ENCODE results near the gene FAM170A.

FAM170A gene, protein sequence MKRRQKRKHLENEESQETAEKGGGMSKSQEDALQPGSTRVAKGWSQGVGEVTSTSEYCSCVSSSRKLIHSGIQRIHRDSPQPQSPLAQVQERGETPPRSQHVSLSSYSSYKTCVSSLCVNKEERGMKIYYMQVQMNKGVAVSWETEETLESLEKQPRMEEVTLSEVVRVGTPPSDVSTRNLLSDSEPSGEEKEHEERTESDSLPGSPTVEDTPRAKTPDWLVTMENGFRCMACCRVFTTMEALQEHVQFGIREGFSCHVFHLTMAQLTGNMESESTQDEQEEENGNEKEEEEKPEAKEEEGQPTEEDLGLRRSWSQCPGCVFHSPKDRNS

DNA sequence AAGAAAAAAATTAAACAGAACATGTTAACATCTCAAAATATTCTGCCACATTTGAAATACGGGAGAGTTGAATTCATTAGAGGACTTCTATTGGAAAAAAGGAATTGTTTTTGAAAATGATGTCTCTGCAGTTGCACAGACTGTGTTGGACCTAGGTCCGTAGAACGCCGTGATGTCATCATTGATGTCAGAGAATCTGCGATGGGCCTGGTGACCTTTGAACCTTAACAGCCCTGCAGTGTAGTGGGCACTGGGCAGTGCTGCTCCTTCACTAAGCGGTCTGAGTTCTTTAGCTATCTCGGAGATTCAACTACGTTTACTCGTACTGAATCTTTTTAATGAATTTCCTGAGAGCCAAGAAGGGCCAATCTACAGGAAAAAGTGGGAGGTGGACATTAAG, at the start of gene FAM170A:
FAM170A (plus strand) TSS at position 220 of the 400 bp plus-strand sequence. CDS start 211 bp downstream, outside the sequence.
- no peak for DNase-seq

GRCh38 chr5:119582987-119583386, 46.4 kb upstream of the FAM170A start:
- DNase-seq = no peak

More for the DNA sequence above, at the start of gene FAM170A:
- no peak for ATAC-seq

DNA sequence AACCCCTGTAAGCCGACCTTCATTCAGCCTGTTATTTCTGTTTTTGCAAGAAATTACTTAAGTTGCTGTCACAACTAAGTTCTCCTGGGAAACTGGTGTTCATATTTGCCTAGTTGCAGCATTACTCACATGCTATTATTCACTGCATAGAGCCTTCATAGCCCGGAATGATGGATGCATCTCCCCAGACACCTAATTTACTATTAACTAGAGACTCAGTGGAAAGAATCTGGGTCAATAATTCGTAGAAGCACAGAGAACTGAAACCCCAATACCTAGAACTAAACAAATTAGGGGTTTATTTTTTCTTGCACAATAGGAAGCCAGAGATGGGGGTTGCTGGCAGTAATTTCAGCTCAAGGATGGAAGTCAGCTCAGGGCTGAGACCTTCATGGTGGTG, 45.7 kb upstream of the FAM170A start:
- ATAC-seq (no peak), DNase-seq (no peak)

More at GRCh38 chr5:119582987-119583386, 46.4 kb upstream of the FAM170A start:
- ATAC-seq = no peak

DNA sequence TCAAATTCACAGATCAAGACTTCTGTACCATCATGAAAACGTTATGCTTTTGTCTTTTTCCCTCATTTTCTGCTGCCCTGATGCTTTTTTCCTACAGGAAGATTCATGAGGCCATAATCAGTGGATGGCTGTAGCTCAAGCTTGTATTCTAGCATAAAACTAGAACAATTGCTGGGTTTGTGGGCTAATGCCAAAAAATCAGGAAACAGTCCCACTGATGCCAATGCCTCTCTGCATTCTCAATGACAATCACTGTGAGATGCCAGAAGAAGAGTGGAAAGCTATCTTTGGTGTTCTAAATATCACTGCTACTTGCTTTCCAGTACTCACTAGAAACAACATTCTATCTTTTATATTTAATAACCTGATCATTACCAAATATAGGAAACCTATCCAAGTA, 33.3 kb upstream of the FAM170A start:
- ATAC-seq = no peak

GRCh38 chr5:119597728-119598298, 31.5 kb upstream of the FAM170A start:
- ATAC-seq = no peak
- no peak for DNase-seq

More for the DNA sequence above, 33.3 kb upstream of the FAM170A start:
- no peak for DNase-seq

GRCh38 chr5:119613937-119614336, 15.4 kb upstream of the FAM170A start:
- ATAC-seq = no peak

DNA sequence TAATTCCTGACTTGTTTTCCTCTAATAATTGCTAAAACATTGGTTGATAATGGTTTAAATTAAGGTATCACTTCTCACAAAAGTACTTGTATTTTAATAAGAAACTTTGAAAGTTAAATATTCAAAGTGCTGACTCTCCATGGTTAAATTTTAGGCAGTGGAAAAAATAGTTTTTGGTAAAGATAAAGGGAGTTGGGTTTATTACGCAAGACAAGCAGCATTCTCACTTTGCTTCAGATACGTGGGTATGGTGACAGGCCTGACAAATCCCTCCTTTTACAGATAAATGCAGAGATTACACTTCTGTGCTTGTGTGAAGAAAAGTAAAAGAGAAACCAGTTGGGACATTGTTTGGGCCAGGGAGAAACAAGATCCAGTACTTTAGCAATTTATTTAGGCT, 14.5 kb upstream of the FAM170A start:
- DNase-seq (no peak), ATAC-seq (no peak)

More at GRCh38 chr5:119613937-119614336, 15.4 kb upstream of the FAM170A start:
- no peak for DNase-seq

- DNase-seq = no peak
- ATAC-seq = no peak
Observed at GRCh38 chr5:119626086-119626485, 3.3 kb upstream of the FAM170A start.

- ATAC-seq (no peak), DNase-seq (no peak)
Observed at GRCh38 chr5:119630752-119631440, 1.5 kb downstream of the FAM170A start.

GRCh38 chr5:119631660-119632059, 2.3 kb downstream of the FAM170A start:
- no peak for DNase-seq
- ATAC-seq = no peak

DNA sequence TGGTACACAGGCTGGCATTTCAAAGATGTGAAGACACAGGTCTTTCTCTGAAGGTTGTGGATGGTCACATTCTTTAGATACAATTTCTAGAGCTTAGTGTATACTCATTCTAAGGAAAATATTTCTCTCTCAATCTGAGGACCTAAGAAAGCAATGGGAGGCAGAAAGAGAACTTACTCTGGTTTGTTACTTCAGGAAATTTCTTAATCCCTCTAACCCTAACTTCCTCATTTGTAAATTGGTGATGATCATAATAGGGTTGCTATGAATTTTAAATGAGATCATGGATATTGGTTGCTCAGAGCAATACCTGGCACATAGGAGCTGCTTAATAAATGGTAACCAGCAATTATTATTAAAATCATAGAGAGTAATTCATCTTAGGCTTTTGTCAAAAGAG, 22.1 kb downstream of the FAM170A start:
- no peak for ATAC-seq

GRCh38 chr5:119655061-119655460, 25.7 kb downstream of the FAM170A start:
- ATAC-seq = no peak

More for the DNA sequence above, 22.1 kb downstream of the FAM170A start:
- no peak for DNase-seq

GRCh38 chr5:119656023-119656422, 26.7 kb downstream of the FAM170A start:
- ATAC-seq = no peak

More at GRCh38 chr5:119655061-119655460, 25.7 kb downstream of the FAM170A start:
- DNase-seq = no peak

GRCh38 chr5:119666542-119666941, 37.2 kb downstream of the FAM170A start:
- no peak for DNase-seq
- ATAC-seq = no peak

More at GRCh38 chr5:119656023-119656422, 26.7 kb downstream of the FAM170A start:
- DNase-seq = no peak

GRCh38 chr5:119678351-119679028, 49.1 kb downstream of the FAM170A start:
- ATAC-seq (no peak), DNase-seq (no peak)

DNA sequence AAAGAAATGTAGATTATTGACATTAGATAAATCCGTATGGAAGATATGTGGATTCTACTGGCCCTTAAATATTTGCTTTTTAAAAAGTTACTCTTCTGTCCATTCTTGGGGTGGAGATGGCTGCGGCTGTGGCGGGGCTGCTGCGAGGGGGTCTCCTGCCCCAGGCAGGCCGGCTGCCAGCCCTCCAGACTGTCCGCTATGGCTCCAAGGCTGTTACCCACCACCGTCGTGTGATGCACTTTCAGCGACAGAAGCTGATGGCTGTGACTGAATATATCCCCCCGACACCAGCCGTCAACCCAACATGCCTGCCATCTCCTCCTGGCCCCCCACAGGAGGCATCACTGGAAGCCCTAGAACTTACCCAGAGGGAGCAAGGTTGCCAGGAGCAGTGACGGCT, 50.7 kb downstream of the FAM170A start:
- ATAC-seq = no peak
- DNase-seq = no peak

DNA sequence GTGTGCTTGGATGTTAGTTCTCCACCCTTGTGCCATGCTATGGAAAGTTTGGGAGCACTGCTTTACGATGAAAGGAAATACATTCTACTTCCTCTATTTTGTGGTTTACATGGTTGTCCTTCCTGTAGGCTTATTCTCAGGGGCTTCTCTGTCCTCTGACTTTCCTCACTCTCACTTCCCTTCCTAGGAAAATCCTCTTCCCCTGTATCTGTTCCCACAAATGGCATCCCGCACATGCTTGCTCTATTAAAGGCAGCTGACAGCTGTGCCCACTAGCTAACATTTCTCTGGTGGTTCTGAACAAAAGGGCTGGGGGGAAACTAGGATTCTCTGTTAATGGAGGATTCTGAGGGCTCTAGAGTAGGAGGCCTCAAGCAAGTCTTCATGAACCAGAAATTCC, 52.4 kb downstream of the FAM170A start:
- DNase-seq (no peak), ATAC-seq (no peak)

DNA sequence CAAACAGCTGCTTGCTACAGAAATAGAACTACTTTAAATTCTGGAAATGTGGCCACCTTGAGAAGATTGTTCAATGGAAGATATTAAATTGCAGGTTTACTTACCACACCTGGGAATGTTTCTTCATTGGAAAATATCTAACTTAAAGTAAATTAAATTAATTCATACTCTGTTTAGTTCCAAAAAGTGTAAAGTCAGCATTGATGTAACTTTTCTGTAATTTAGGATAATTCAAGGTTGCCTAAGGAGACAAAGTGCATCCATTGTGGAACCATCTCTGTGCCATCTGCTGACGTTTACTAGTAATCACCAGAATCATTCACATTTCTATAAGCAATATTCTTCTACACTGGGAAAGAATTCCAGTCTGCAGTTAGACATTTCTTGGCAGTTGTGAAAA, 53.0 kb downstream of the FAM170A start:
- no peak for DNase-seq

More for the DNA sequence above, 53.0 kb downstream of the FAM170A start:
- ATAC-seq = no peak
